B cell (primary cell): Measurements from ENCODE around the gene ART5. TPM values are rescaled to one million over a fixed set of nuclear protein-coding genes. Genes with fewer than 3 reads are reported as not detected.

Source experiments
- ATAC-seq: fragments of 200-7000 bp; cut with Tn5 transposase; one replicate; pipeline ENCODE4 v1.10.0; 2021; ENCODE audit warnings: low read depth, mild to moderate bottlenecking, moderate number of reproducible peaks, moderate library complexity
- CTCF ChIA-PET: fragments of 350-600 bp; sonication (Branson Sonifier 250); formaldehyde crosslinking; loops from one replicate; lab custom pipeline; 2021; ENCODE audit warnings: antibody characterized with exemption, inconsistent platforms; lab: Charles Lee
- POLR2A ChIA-PET: fragments of 350-600 bp; sonication (Branson Sonifier 250); formaldehyde crosslinking; loops from one replicate; lab custom pipeline; 2021; ENCODE audit warnings: antibody characterized with exemption; lab: Charles Lee
- DNase-seq: peaks from one replicate; pipeline ENCODE4 v3.0.0; 2013
- H2AFZ ChIP-seq: 2 replicates; pipeline ENCODE4 v1.6.1; 2012; ENCODE audit warnings: mild to moderate bottlenecking, low read depth, low read length; ENCODE audit not compliant: insufficient read depth, poor library complexity, severe bottlenecking
- H3K27ac ChIP-seq, 2 donors: 1 replicate in 1 of 2; 2 replicates in 1 of 2; pipeline ENCODE4 v1.5.1; 2012 to 2013; ENCODE audit warnings: low read length in 2 of 2, mild to moderate bottlenecking in 2 of 2, moderate library complexity in 1 of 2
- H3K27me3 ChIP-seq, 4 experiments: fragments of 200-600 bp in 1 of 4; sonication (generic) in 1 of 4; replicated peaks in 1 of 4; 1 replicate in 2 of 4; 2 replicates in 2 of 4; pipeline versions ENCODE4 v1.6.1 to v1.7.0; 2013 to 2016; ENCODE audit warnings: low read length in 3 of 4, mild to moderate bottlenecking in 2 of 4, mixed read lengths in 1 of 4, moderate library complexity in 1 of 4; ENCODE audit not compliant: insufficient read depth in 4 of 4, control insufficient read depth in 3 of 4; ENCODE audit errors: control extremely low read depth in 1 of 4
- H3K36me3 ChIP-seq, 2 experiments: replicated peaks in 1 of 2; 1 replicate in 1 of 2; 2 replicates in 1 of 2; pipeline versions ENCODE4 v1.6.1 to v1.7.1; 2013; ENCODE audit warnings: low read length in 1 of 2; ENCODE audit not compliant: insufficient read depth in 2 of 2, control insufficient read depth in 1 of 2; ENCODE audit errors: control extremely low read depth in 1 of 2, extremely low read depth in 1 of 2
- H3K4me1 ChIP-seq, 2 donors: fragments of 200-600 bp in 1 of 2; sonication (generic) in 1 of 2; 1 replicate in 1 of 2; 2 replicates in 1 of 2; pipeline versions ENCODE4 v1.5.1 to v1.6.1; 2013 to 2017; ENCODE audit warnings: low read length in 2 of 2; ENCODE audit not compliant: control insufficient read depth in 2 of 2, insufficient read depth in 2 of 2
- H3K4me2 ChIP-seq: replicated peaks from 2 replicates; pipeline ENCODE3; 2012; ENCODE audit warnings: mild to moderate bottlenecking, low read depth, low read length; ENCODE audit not compliant: poor library complexity, severe bottlenecking
- H3K4me3 ChIP-seq, 5 experiments: fragments of 200-600 bp in 1 of 5; sonication (generic) in 1 of 5; 1 replicate in 3 of 5; 2 replicates in 2 of 5; pipeline versions ENCODE4 v1.5.1 to v1.7.0; 2011 to 2016; ENCODE audit warnings: low read length in 4 of 5, mild to moderate bottlenecking in 4 of 5, low read depth in 2 of 5, control low read depth in 1 of 5, moderate library complexity in 1 of 5; ENCODE audit not compliant: insufficient read depth in 1 of 5; ENCODE audit errors: control extremely low read depth in 1 of 5, extremely low read depth in 1 of 5
- H3K79me2 ChIP-seq: fragments of 200-600 bp; sonication (generic); one replicate; pipeline ENCODE4 v1.6.0; 2016; ENCODE audit warnings: low read length; ENCODE audit not compliant: control insufficient read depth, insufficient read depth
- H3K9ac ChIP-seq: fragments of 200-600 bp; sonication (generic); 2 replicates; pipeline ENCODE4 v1.6.1; 2017; ENCODE audit warnings: mild to moderate bottlenecking, low read length, moderate library complexity
- H3K9me3 ChIP-seq, 3 donors: one replicate each; pipeline versions ENCODE4 v1.6.1 to v1.7.1; 2013; ENCODE audit warnings: low read length in 2 of 3; ENCODE audit not compliant: control insufficient read depth in 2 of 3, insufficient read depth in 1 of 3; ENCODE audit errors: control extremely low read depth in 1 of 3
- H4K20me1 ChIP-seq: 2 replicates; pipeline ENCODE4 v1.6.0; 2012; ENCODE audit warnings: mild to moderate bottlenecking, low read length; ENCODE audit not compliant: insufficient read depth, control insufficient read depth, poor library complexity, severe bottlenecking
- H3K27ac Mint-ChIP-seq: one replicate; pipeline ENCODE4 v1.8.0; 2021; ENCODE audit warnings: mixed read lengths
- H3K27me3 Mint-ChIP-seq: one replicate; pipeline ENCODE4 v1.8.0; 2021; ENCODE audit warnings: mixed read lengths
- H3K4me1 Mint-ChIP-seq: one replicate; pipeline ENCODE4 v1.8.0; 2021; ENCODE audit warnings: mixed read lengths
- H3K4me3 Mint-ChIP-seq: one replicate; pipeline ENCODE4 v1.8.0; 2021; ENCODE audit warnings: mixed read lengths
- H3K9me3 Mint-ChIP-seq: one replicate; pipeline ENCODE4 v1.8.0; 2022; ENCODE audit warnings: mixed read lengths; ENCODE audit not compliant: insufficient read depth
- EZH2 ChIP-seq: IDR thresholded peaks from 2 replicates; pipeline ENCODE4 v1.6.1; 2012; ENCODE audit warnings: borderline replicate concordance, low read depth, mild to moderate bottlenecking, moderate library complexity, low read length; ENCODE audit not compliant: insufficient read depth, poor library complexity, severe bottlenecking
- WGBS: methylation state at CpG from one replicate; pipeline ENCODE4 v1.1.5; 2013; ENCODE audit warnings: missing lambda C conversion rate; ENCODE audit not compliant: insufficient coverage; 5-methylcytosine and 5-hydroxymethylcytosine counted together
- intact Hi-C: fragments of 100-400 bp; cut with micrococcal nuclease; formaldehyde crosslinking; loops from one replicate; pipeline ENCODE4 v1.10.0; 2022
- polyA plus RNA-seq: library from polyadenylated mRNA; depleted of rRNA; stranded (reverse); fragments of >200 nt; gene quantifications from 2 replicates; pipeline ENCODE4 v1.2.3, GENCODE V29; 2012
- total RNA-seq, 2 donors: library from RNA; stranded (reverse); fragments of 120-200 nt in 1 of 2; gene quantifications; 1 replicate in 1 of 2; 2 replicates in 1 of 2; pipeline versions ENCODE4 v1.2.3 to v1.2.4, GENCODE V29; 2013 to 2022
- TF ChIP-seq, protein P1 (sequence below): fragments of 200-600 bp; IDR thresholded peaks from one replicate; pipeline ENCODE4 v1.8.0; 2022; ENCODE audit warnings: antibody characterized with exemption, mild to moderate bottlenecking

The ART5 gene
- total and polyA plus RNA-seq, 2 donors (not counting 1 experiment from before 2014, with no cell fraction given), result not detected

DNA sequence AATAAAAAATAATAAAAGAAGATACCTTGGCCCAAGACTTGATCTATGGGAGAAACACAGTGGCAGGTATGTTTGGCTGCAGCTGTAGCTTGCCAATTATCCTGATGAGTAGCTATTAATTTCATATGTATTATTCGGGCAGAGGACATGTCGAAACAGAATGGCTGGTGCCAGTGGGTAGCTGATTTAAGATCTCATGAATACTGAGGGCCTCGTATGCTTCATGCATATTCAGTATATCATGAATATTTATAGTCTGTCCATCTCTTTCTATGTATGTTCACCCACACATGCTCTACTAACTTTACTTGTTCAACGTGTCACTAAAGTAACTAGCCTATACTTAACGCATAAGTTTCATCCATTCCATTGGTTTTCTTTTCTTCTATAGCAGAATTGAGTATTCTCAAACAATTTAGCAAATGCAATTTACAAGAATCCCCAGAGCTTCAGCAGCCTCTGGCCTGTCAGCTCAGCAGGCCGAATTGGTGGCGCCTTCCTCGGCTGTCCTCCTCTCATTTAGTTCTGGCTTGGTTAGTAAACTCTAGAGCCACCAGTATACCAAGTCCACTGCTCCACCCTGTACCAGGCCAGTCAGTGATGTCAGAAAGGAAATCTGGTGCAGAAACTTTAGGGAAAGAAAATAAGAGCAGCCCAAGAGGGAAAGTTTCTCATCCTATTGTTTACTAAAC is 17.9 kb downstream of the ART5 start:
- peaks cover 2% of the 10 kb centered on the region for H3K4me1 Mint-ChIP-seq
- CTCF ChIA-PET, result no interaction called here
- Histone ChIP-seq H4K20me1 (no peaks in the 10 kb centered on the region), H3K27ac (no peak overlapping the region), H3K4me1 (no peaks in the 10 kb centered on the region), H3K79me2 (no peaks in the 10 kb centered on the region), H3K4me3 (no peak overlapping the region), H3K27me3 (no peaks in the 10 kb centered on the region), H3K9me3 (no peaks in the 10 kb centered on the region), H3K36me3 (no peaks in the 10 kb centered on the region), H3K4me2 (no peak overlapping the region), H2AFZ (no peak overlapping the region), H3K9ac (no peak overlapping the region)
- POLR2A ChIA-PET, result no interaction called here
- peaks cover 3% of the 10 kb centered on the region for H3K27me3 Mint-ChIP-seq
- no peak for ATAC-seq
- no peak overlapping the region for H3K4me3 Mint-ChIP-seq
- TF ChIP-seq, protein P1, sequence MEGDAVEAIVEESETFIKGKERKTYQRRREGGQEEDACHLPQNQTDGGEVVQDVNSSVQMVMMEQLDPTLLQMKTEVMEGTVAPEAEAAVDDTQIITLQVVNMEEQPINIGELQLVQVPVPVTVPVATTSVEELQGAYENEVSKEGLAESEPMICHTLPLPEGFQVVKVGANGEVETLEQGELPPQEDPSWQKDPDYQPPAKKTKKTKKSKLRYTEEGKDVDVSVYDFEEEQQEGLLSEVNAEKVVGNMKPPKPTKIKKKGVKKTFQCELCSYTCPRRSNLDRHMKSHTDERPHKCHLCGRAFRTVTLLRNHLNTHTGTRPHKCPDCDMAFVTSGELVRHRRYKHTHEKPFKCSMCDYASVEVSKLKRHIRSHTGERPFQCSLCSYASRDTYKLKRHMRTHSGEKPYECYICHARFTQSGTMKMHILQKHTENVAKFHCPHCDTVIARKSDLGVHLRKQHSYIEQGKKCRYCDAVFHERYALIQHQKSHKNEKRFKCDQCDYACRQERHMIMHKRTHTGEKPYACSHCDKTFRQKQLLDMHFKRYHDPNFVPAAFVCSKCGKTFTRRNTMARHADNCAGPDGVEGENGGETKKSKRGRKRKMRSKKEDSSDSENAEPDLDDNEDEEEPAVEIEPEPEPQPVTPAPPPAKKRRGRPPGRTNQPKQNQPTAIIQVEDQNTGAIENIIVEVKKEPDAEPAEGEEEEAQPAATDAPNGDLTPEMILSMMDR, result no peak
- TF ChIP-seq EZH2, result no peak
- intact Hi-C loops, result no loop called here
- 80% methylated on average over 6 of the region's 8 CpGs for WGBS
- H3K9me3 Mint-ChIP-seq, result no peaks in the 10 kb centered on the region
- no peak overlapping the region for H3K27ac Mint-ChIP-seq
- no peak for DNase-seq

DNA sequence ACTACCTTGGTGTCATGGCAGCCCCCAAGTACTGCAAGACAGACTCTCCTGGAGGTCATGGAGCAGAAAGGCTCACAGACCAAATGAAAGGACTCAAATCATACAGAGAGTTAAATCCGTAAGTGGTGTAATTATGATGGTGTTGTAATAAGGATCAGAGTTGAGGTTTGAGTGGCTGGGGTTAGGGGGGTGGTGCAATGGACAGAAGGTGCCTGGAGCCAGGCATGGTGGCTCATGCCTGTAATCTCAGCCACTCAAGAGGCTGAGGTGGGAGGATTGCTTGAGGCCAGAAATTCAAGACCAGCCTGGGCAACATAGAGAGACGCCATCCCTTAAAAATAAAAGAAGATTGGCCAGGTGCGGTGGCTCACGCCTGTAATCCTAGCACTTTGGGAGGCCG is 18.7 kb downstream of the ART5 start:
- H3K27ac ChIP-seq, result no peak overlapping the region
- ChIA-PET CTCF (no interaction called here), POLR2A (no interaction called here)
- Mint-ChIP-seq H3K27ac (no peak overlapping the region), H3K9me3 (no peaks in the 10 kb centered on the region), H3K4me1 (peaks cover 2% of the 10 kb centered on the region), H3K27me3 (no peaks in the 10 kb centered on the region), H3K4me3 (no peak overlapping the region)
- no peaks in the 10 kb centered on the region for H3K9me3 ChIP-seq
- H3K4me1 ChIP-seq, result no peaks in the 10 kb centered on the region
- ATAC-seq (no peak), DNase-seq (no peak)
- H3K36me3 ChIP-seq, result no peaks in the 10 kb centered on the region
- intact Hi-C loops, result no loop called here
- H4K20me1 ChIP-seq, result no peaks in the 10 kb centered on the region
- TF ChIP-seq, protein P1, result no peak
- TF ChIP-seq EZH2, result no peak
- no peak overlapping the region for H3K9ac ChIP-seq
- H3K79me2 ChIP-seq, result no peaks in the 10 kb centered on the region
- no peaks in the 10 kb centered on the region for H3K27me3 ChIP-seq
- WGBS, result 100% methylated on average over 5 of the region's 5 CpGs
- no peak overlapping the region for H3K4me3 ChIP-seq
- no peak overlapping the region for H3K4me2 ChIP-seq
- H2AFZ ChIP-seq, result no peak overlapping the region
